SK-MEL-5 (cell line): Measurements from ENCODE around the gene NKAIN2. TPM values are rescaled to one million over a fixed set of nuclear protein-coding genes. Genes with fewer than 3 reads are reported as not detected.

Source experiments
- DNase-seq: peaks from one replicate; pipeline ENCODE4 v3.0.0-alpha.2; 2016; ENCODE audit warnings: low read depth, low spot score
- in situ Hi-C: cut with HindIII; loops from 2 replicates; pipeline ENCODE4 v1.10.0; 2016; ENCODE audit warnings: low sequenced_read_pairs, high pct_unique_total_duplicates, low pct_unique_long_range_greater_than_20kb
- total RNA-seq: library from RNA; depleted of rRNA; stranded (reverse); fragments of >200 nt; shearing (Covaris generic); gene quantifications from 2 replicates; pipeline ENCODE4 v1.2.3, GENCODE V29; 2014

NKAIN2 gene
- total RNA-seq, 1 experiment from 2014 or later: not detected

DNA sequence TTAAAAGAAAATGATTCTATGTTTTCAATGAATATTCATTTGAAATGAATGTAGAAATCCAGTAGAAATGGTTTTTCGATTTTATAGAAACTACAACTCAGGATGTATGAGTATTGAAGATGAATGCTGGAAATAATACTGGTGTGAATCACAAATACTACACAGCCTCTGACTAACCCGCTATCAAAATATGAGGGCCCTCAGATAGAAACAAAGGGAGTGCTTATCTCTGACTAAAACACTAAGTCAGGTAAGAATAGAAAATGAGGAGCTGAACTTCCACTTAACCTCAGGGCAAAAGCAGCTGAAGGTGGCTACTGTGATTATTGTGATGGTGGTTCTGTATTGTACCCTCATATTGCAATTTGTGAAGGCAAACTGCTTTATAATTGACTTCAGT, 937.7 kb downstream of the NKAIN2 start:
- no peak for DNase-seq
- in situ Hi-C loops: no loop called here

GRCh38 chr6:124742971-124743370, 939.3 kb downstream of the NKAIN2 start:
- DNase-seq: no peak
- in situ Hi-C loops: no loop called here

DNA sequence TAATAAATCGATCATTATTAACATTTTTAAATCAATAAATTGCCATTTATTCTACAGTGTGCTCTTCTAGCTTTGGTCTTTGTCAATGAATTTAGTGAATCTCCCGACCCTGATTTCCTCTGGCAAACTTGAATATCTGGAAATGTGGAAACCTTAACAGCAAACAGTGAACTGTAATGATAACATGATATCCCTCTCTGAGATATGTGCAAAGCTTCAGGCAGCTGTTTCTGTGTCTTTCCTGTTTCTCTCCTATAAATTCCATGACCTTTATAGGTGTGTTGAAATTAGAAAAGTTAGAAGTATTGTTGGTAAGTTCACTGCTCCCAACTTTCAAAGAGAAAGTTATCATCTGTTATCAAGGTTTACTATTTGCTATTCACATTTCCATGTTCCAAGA, 939.8 kb downstream of the NKAIN2 start:
- DNase-seq: no peak
- in situ Hi-C loops: no loop called here

GRCh38 chr6:124747349-124747748, 943.7 kb downstream of the NKAIN2 start:
- no peak for DNase-seq
- in situ Hi-C loops: no loop called here

- no peak for DNase-seq
- in situ Hi-C loops: no loop called here
Observed at GRCh38 chr6:124748778-124749177, 945.1 kb downstream of the NKAIN2 start.

- in situ Hi-C loops: no loop called here
Observed at GRCh38 chr6:124753001-124753400, 949.3 kb downstream of the NKAIN2 start.

GRCh38 chr6:124753562-124754105, 950.0 kb downstream of the NKAIN2 start:
- in situ Hi-C loops: no loop called here
- DNase-seq: no peak

More at GRCh38 chr6:124753001-124753400, 949.3 kb downstream of the NKAIN2 start:
- no peak for DNase-seq

DNA sequence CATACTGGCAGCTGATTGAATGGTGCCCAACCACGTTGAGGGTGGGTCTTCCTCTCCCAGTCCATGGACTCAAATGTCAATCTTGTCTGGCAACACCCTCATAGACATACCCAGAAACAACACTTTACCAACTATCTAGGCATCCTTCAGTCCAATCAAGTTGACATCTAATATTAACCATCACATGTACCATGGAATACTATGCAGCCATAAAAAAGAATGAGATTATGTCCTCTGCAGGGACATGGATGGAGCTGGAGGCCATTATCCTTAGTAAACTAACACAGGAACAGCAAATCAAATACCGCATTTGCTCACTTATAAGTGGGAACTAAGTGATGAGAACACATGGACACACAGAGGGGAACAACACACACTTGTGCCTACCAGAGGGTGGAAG, 951.7 kb downstream of the NKAIN2 start:
- no peak for DNase-seq
- in situ Hi-C loops: no loop called here

DNA sequence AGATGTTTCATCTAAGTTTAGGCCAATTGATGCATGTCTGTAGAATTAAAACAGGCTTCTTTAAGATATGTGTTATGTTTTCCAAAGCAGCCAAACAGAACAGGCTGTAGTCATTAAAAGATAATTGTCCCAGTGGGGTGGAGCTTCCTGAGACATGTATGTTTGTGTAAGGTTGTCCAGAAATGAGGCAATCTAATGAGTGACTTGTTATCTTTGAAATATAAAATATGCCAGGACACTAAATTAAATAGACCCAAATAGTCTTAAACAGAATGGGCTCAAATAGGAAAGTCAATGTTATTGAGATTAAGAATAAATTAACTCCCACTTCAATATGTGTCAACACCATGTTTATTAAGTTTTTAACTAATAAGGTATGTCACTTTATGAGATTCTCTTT, 953.9 kb downstream of the NKAIN2 start:
- DNase-seq: no peak
- in situ Hi-C loops: no loop called here

DNA sequence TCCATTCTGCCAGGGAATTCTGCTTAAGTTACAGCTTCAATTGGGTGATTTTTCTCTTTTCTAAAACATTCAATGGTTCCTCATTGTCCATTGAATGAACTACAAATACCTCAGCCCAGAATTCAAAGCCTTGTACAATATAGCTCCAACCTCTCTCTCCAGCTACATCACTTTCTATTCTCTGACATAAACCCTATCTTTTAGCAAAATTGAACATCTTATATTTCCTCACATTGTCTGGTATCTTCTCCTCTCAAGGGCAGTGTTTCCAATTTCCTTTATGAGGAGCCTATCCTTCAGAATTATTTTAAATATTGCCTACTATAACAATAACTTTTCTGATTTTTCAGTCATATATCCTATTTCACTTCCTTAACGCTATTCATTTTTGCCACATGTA, 955.0 kb downstream of the NKAIN2 start:
- in situ Hi-C loops: no loop called here
- DNase-seq: no peak

GRCh38 chr6:124765280-124765679, 961.6 kb downstream of the NKAIN2 start:
- DNase-seq: no peak
- in situ Hi-C loops: no loop called here

- in situ Hi-C loops: no loop called here
Observed at GRCh38 chr6:124768224-124768623, 964.6 kb downstream of the NKAIN2 start.

DNA sequence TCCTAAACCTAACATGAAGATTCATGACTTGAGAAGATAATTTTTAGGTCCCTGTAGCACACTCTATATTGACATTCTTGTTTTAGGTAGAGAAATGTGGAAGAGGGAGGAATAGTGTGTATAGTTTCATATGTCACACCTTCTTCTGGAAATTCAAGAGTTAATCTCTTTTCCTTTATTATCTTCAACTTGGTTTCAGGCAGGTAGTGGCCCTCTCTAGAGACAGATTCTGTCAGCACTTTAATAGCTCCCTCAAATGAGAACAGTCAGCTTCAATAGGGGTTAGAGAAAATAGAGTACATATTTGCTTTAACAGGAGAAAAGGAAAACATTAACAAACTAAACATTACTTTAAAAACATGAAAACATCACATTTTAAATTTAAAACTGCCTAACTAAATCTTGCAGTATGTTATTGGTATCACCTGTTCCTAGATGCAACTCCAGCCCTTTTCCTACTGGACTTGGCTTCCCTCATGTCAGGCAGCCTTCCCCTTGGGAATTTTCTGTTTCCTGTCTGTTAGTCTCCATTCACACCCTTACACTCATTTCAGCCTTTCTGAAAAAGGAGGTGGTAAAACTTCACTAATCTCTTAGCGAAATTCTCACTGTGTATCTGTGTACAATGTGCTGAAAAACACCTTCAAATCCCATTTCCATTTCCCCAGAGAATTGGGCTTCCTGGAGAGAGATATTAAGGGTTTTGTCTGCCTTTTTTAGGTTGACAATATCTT, 966.3 kb downstream of the NKAIN2 start:
- in situ Hi-C loops: no loop called here

More at GRCh38 chr6:124768224-124768623, 964.6 kb downstream of the NKAIN2 start:
- no peak for DNase-seq

DNA sequence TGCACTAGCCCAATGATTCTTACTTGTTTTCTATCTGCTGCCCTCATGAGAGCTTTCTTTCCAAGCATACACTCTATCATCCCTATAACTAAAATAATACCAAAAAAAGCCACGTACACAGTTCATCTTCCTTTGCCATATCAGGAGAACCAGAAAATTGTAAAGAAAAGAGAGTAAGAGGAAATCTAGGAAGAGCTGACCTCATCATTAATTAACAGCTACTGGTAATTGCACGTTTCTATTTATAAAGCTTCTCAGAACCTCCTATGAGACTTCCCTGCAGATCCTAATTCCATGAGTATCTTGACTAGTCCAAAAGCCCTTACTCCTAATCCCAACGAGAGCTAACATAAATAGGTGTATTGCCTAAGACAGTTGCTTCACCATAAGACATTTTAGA, 967.1 kb downstream of the NKAIN2 start:
- no peak for DNase-seq
- in situ Hi-C loops: no loop called here

More for the DNA sequence above, 966.3 kb downstream of the NKAIN2 start:
- no peak for DNase-seq

GRCh38 chr6:124772733-124773319, 969.2 kb downstream of the NKAIN2 start:
- in situ Hi-C loops: no loop called here
- no peak for DNase-seq

DNA sequence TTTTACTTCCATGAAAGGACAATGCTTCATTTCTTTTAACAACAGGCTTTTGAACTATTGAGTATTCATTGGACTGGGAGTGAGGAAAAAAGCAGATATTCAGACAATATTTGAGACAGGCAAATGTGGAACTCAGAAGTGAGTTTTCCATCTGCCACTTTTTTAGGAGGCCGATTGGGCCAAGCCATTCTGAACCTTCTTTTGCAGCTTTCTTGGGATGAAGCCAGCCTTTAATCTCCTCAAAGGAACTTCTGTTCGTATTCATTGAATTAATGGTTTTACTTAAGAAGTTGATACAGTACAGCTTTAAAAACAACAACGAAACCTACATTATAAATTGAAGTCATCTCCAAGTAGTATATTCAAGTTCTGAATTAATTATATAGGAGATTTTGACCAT, 971.5 kb downstream of the NKAIN2 start:
- DNase-seq: no peak
- in situ Hi-C loops: no loop called here

DNA sequence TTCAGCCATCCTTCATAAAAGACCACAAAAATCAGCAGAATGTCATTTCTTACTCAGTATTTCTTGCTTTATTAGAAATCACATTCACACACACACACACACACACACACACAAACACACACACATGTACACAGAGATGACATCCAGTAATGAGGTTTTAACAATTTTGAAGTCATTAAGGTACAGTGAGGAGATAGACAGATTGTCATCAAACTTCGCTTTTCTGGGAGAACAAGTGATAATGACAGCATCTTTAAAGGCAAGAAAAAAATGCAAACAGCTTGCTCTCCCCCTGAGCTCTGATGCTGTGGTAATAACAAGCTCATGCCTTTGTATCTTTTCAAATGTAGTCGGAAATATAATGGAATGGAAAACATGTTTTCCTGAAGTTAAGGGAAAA, 974.2 kb downstream of the NKAIN2 start:
- DNase-seq: no peak
- in situ Hi-C loops: no loop called here

DNA sequence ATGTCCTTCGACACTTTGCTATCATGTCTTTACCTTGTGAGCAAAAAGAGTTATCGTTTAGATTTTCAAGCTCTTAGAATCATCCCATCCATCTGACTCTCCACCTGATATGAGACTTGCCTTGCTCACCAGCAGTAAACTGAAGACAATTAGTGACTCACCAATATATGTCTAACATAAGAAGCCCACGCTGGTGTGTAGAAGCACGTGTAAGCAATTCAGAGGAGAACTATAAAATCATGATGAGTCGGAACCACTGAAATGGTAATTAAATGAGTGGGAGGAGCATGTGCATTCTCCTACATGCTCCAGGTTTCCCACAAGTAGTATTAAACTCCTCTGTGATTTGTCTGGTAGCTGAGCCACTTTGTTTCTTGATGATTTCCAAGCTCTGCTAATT, 977.0 kb downstream of the NKAIN2 start:
- DNase-seq: no peak

GRCh38 chr6:124783344-124783743, 979.7 kb downstream of the NKAIN2 start:
- no peak for DNase-seq
- in situ Hi-C loops: no loop called here

More for the DNA sequence above, 977.0 kb downstream of the NKAIN2 start:
- in situ Hi-C loops: no loop called here
